Calu3 (cell line): Measurements from ENCODE around the gene RARRES2. TPM values are rescaled to one million over a fixed set of nuclear protein-coding genes. Genes with fewer than 3 reads are reported as not detected.
A peak's percentile ranks its signal among the peaks of the same experiment; 100 is the strongest.
"Not testable (repeated sequence)": the region's sequence is repeated elsewhere in the genome, so short reads cannot be mapped to it uniquely, and the experiment has no call there.

ENCODE experiments used
- BruUV-seq: library from RNA; stranded (reverse); fragments of 400-500 nt; replicated peaks from 2 replicates; lab custom pipeline; 2021; lab: Mats Ljungman, UMichigan
- CTCF ChIA-PET: fragments of 300-600 bp; sonication (Branson Sonifier 250); formaldehyde crosslinking; loops from one replicate; lab custom pipeline; 2022; ENCODE audit warnings: antibody characterized with exemption; lab: Charles Lee
- DNase-seq: peaks from one replicate; pipeline ENCODE4 v3.0.0; 2022
- H3K27ac Mint-ChIP-seq: one replicate; pipeline ENCODE4 v1.8.0; 2022; ENCODE audit warnings: mixed read lengths; ENCODE audit not compliant: unreplicated experiment
- H3K27me3 Mint-ChIP-seq: one replicate; pipeline ENCODE4 v1.8.0; 2022; ENCODE audit warnings: mixed read lengths; ENCODE audit not compliant: unreplicated experiment
- H3K36me3 Mint-ChIP-seq: one replicate; pipeline ENCODE4 v1.8.0; 2022; ENCODE audit warnings: mild to moderate bottlenecking, moderate library complexity, mixed read lengths; ENCODE audit not compliant: insufficient read depth, unreplicated experiment
- H3K4me1 Mint-ChIP-seq: one replicate; pipeline ENCODE4 v1.8.0; 2022; ENCODE audit warnings: mild to moderate bottlenecking, low read depth, mixed read lengths; ENCODE audit not compliant: unreplicated experiment
- H3K4me3 Mint-ChIP-seq: one replicate; pipeline ENCODE4 v1.8.0; 2022; ENCODE audit warnings: mild to moderate bottlenecking, low read depth, moderate library complexity, mixed read lengths; ENCODE audit not compliant: unreplicated experiment
- H3K9me3 Mint-ChIP-seq: one replicate; pipeline ENCODE4 v1.8.0; 2022; ENCODE audit warnings: low read depth, mixed read lengths; ENCODE audit not compliant: unreplicated experiment
- CTCF ChIP-seq: fragments of 200-600 bp; IDR thresholded peaks from one replicate; pipeline ENCODE4 v1.8.0; 2022; ENCODE audit warnings: antibody characterized with exemption; ENCODE audit not compliant: unreplicated experiment
- intact Hi-C: fragments of 100-400 bp; cut with micrococcal nuclease; formaldehyde crosslinking; loops from one replicate; pipeline ENCODE4 v1.10.0; 2022; ENCODE audit not compliant: unreplicated experiment
- total RNA-seq: library from RNA; stranded (reverse); gene quantifications from 2 replicates; pipeline ENCODE4 v1.2.3, GENCODE V29; 2022

RARRES2 gene
- total RNA-seq, 1 experiment from 2014 or later, result 13.0 TPM

- H3K27me3 Mint-ChIP-seq, result no peaks in the 10 kb centered on the region
- DNase-seq, result peak; percentile 67
These were observed 18.4 kb downstream of the RARRES2 start, which contains the start of the genes ACTR3C and LRRC61 for GRCh38 chr7:150322833-150323681. TSS of gene ACTR3C (minus strand) at chr7:150323545. CDS start at chr7:150295296, 28,249 bp downstream. TSS of gene LRRC61 (plus strand) at chr7:150323355. CDS start at chr7:150336862, 13,507 bp downstream.

GRCh38 chr7:150322114-150322832 is 19.2 kb downstream of the RARRES2 start:
- peak overlapping the region; percentile 98 for H3K27ac Mint-ChIP-seq
- no peak for DNase-seq
- intact Hi-C loops, result no loop called here
- TF ChIP-seq CTCF, result no peak
- H3K9me3 Mint-ChIP-seq, result no peaks in the 10 kb centered on the region
- TSS peak; percentile 34 for BruUV-seq
- H3K27me3 Mint-ChIP-seq, result no peaks in the 10 kb centered on the region
- peaks cover 48% of the 10 kb centered on the region for H3K4me1 Mint-ChIP-seq
- peak overlapping the region; percentile 85 for H3K4me3 Mint-ChIP-seq
- peaks cover 53% of the 10 kb centered on the region for H3K36me3 Mint-ChIP-seq
- CTCF ChIA-PET, result no interaction called here

More at GRCh38 chr7:150322833-150323681, 18.4 kb downstream of the RARRES2 start, which contains the start of the genes ACTR3C and LRRC61:
- Mint-ChIP-seq H3K9me3 (no peaks in the 10 kb centered on the region), H3K27ac (peak within 1 kb of the TSS; percentile 98), H3K4me1 (peaks cover 42% of the 10 kb centered on the region), H3K36me3 (peaks cover 53% of the 10 kb centered on the region), H3K4me3 (peak within 1 kb of the TSS; percentile 85)
- CTCF ChIA-PET, result interaction anchor here (0.7 to 0.9 kb wide), 2 partner anchors 17 to 32 kb away, joined by 3 read pairs; no protein-coding TSS in a partner anchor
- no TSS peak for BruUV-seq
- peak; percentile 23 for TF ChIP-seq CTCF
- intact Hi-C loops, result no loop called here

- BruUV-seq, result no TSS peak
- CTCF ChIA-PET, result no interaction called here
- no peak for DNase-seq
- peak overlapping the region; percentile 85 for H3K4me3 Mint-ChIP-seq
- H3K27ac Mint-ChIP-seq, result no peak overlapping the region
- no peaks in the 10 kb centered on the region for H3K27me3 Mint-ChIP-seq
- intact Hi-C loops, result no loop called here
- peaks cover 48% of the 10 kb centered on the region for H3K4me1 Mint-ChIP-seq
- peaks cover 48% of the 10 kb centered on the region for H3K36me3 Mint-ChIP-seq
- no peak for TF ChIP-seq CTCF
- H3K9me3 Mint-ChIP-seq, result no peaks in the 10 kb centered on the region
These were observed 19.7 kb downstream of the RARRES2 start for GRCh38 chr7:150321788-150322113.

- H3K36me3 Mint-ChIP-seq, result peaks cover 37% of the 10 kb centered on the region
- no peak overlapping the region for H3K4me3 Mint-ChIP-seq
- no peaks in the 10 kb centered on the region for H3K9me3 Mint-ChIP-seq
- DNase-seq, result no peak
- intact Hi-C loops, result no loop called here
- H3K27ac Mint-ChIP-seq, result no peak overlapping the region
- peaks cover 29% of the 10 kb centered on the region for H3K4me1 Mint-ChIP-seq
- CTCF ChIA-PET, result no interaction called here
- BruUV-seq, result no TSS peak
- H3K27me3 Mint-ChIP-seq, result no peaks in the 10 kb centered on the region
- no peak for TF ChIP-seq CTCF
These were observed 23.5 kb downstream of the RARRES2 start for GRCh38 chr7:150317748-150318444.

GRCh38 chr7:150316987-150317386 is 24.4 kb downstream of the RARRES2 start:
- Mint-ChIP-seq H3K4me1 (peaks cover 20% of the 10 kb centered on the region), H3K36me3 (peaks cover 31% of the 10 kb centered on the region)
- DNase-seq, H3K4me3 Mint-ChIP-seq, BruUV-seq, H3K27me3 Mint-ChIP-seq, H3K27ac Mint-ChIP-seq, intact Hi-C loops, H3K9me3 Mint-ChIP-seq: not testable (repeated sequence)
- CTCF ChIA-PET, result interaction anchor here (0.5 to 1.0 kb wide), 2 partner anchors 38 to 445 kb away, joined by 3 read pairs; no protein-coding TSS in a partner anchor
